Activated naive CD4-positive, alpha-beta T cell treated with anti-CD3 and anti-CD28 coated beads for 36 hours (primary cell): ENCODE results near the gene LZIC. TPM values are rescaled to one million over a fixed set of nuclear protein-coding genes. Genes with fewer than 3 reads are reported as not detected.
"Not testable (repeated sequence)": the region's sequence is repeated elsewhere in the genome, so short reads cannot be mapped to it uniquely, and the experiment has no call there.

ENCODE experiments used
- CTCF ChIA-PET: fragments of 350-600 bp; sonication (Branson Sonifier 250); formaldehyde crosslinking; loops from one replicate; lab custom pipeline; 2021; ENCODE audit warnings: antibody characterized with exemption; lab: Charles Lee
- DNase-seq: peaks from one replicate; pipeline ENCODE4 v3.0.0-alpha.2; 2020
- H3K27ac Mint-ChIP-seq: one replicate; pipeline ENCODE4 v1.8.0; 2021; ENCODE audit warnings: mild to moderate bottlenecking, mixed read lengths
- H3K27me3 Mint-ChIP-seq: one replicate; pipeline ENCODE4 v1.8.0; 2021; ENCODE audit warnings: low read depth, mixed read lengths
- H3K36me3 Mint-ChIP-seq: one replicate; pipeline ENCODE4 v1.8.0; 2021; ENCODE audit warnings: low read depth, mixed read lengths
- H3K4me1 Mint-ChIP-seq: one replicate; pipeline ENCODE4 v1.8.0; 2021; ENCODE audit warnings: low read depth, mixed read lengths
- H3K4me3 Mint-ChIP-seq: one replicate; pipeline ENCODE4 v1.8.0; 2021; ENCODE audit warnings: mild to moderate bottlenecking, moderate library complexity, mixed read lengths
- H3K9me3 Mint-ChIP-seq: one replicate; pipeline ENCODE4 v1.8.0; 2021; ENCODE audit warnings: mixed read lengths
- intact Hi-C: fragments of 100-400 bp; cut with micrococcal nuclease; formaldehyde crosslinking; loops from one replicate; pipeline ENCODE4 v1.15.1; 2023
- total RNA-seq, 2 experiments: library from RNA; stranded (reverse); gene quantifications; one replicate each; pipeline ENCODE4 v1.2.3, GENCODE V29; 2021

LZIC gene
- total RNA-seq, 2 experiments from 2014 or later: 26.1 to 27.0 TPM

GRCh38 chr1:9929431-9930385 is 13.5 kb downstream of the LZIC start:
- CTCF ChIA-PET: interaction anchor here (0.8 kb wide), 1 partner anchor 148 kb away, joined by 3 read pairs; no protein-coding TSS in a partner anchor
- Mint-ChIP-seq H3K36me3 (peaks cover 10% of the 10 kb centered on the region), H3K4me1 (no peaks in the 10 kb centered on the region), H3K4me3 (no peak overlapping the region), H3K27ac (no peak overlapping the region), H3K9me3 (no peaks in the 10 kb centered on the region), H3K27me3 (no peaks in the 10 kb centered on the region)
- intact Hi-C loops: no loop called here
- no peak for DNase-seq

GRCh38 chr1:9927259-9927658 is 15.9 kb downstream of the LZIC start:
- no peaks in the 10 kb centered on the region for H3K27me3 Mint-ChIP-seq
- intact Hi-C loops: no loop called here
- H3K36me3 Mint-ChIP-seq: peaks cover 7% of the 10 kb centered on the region
- no peak overlapping the region for H3K4me3 Mint-ChIP-seq
- H3K4me1 Mint-ChIP-seq: no peaks in the 10 kb centered on the region
- no peak for DNase-seq
- no peaks in the 10 kb centered on the region for H3K9me3 Mint-ChIP-seq
- no peak overlapping the region for H3K27ac Mint-ChIP-seq
- CTCF ChIA-PET: no interaction called here

GRCh38 chr1:9922342-9922741 is 20.8 kb downstream of the LZIC start:
- Mint-ChIP-seq H3K36me3 (no peaks in the 10 kb centered on the region), H3K4me1 (peaks cover 4% of the 10 kb centered on the region), H3K9me3 (no peaks in the 10 kb centered on the region), H3K4me3 (no peak overlapping the region), H3K27me3 (no peaks in the 10 kb centered on the region), H3K27ac (no peak overlapping the region)
- intact Hi-C loops: no loop called here
- no peak for DNase-seq
- CTCF ChIA-PET: interaction anchor here (0.6 kb wide), 1 partner anchor 28 kb away, joined by 3 read pairs; no protein-coding TSS in a partner anchor

- Mint-ChIP-seq H3K27me3 (no peaks in the 10 kb centered on the region), H3K4me1 (peaks cover 4% of the 10 kb centered on the region), H3K27ac (no peak overlapping the region), H3K36me3 (no peaks in the 10 kb centered on the region), H3K9me3 (no peaks in the 10 kb centered on the region), H3K4me3 (no peak overlapping the region)
- CTCF ChIA-PET: no interaction called here
- no peak for DNase-seq
- intact Hi-C loops: no loop called here
Observed at GRCh38 chr1:9920606-9921005, 22.6 kb downstream of the LZIC start.

GRCh38 chr1:9917901-9918300 is 25.3 kb downstream of the LZIC start:
- intact Hi-C loops: no loop called here
- H3K9me3 Mint-ChIP-seq: no peaks in the 10 kb centered on the region
- H3K36me3 Mint-ChIP-seq: no peaks in the 10 kb centered on the region
- H3K27ac Mint-ChIP-seq: no peak overlapping the region
- CTCF ChIA-PET: interaction anchor here (1.0 kb wide), 1 partner anchor 43 kb away, joined by 6 read pairs; no protein-coding TSS in a partner anchor
- peaks cover 4% of the 10 kb centered on the region for H3K4me1 Mint-ChIP-seq
- no peak overlapping the region for H3K4me3 Mint-ChIP-seq
- H3K27me3 Mint-ChIP-seq: no peaks in the 10 kb centered on the region
- DNase-seq: no peak

- H3K9me3 Mint-ChIP-seq, intact Hi-C loops, DNase-seq, H3K4me3 Mint-ChIP-seq, H3K36me3 Mint-ChIP-seq, H3K27me3 Mint-ChIP-seq, H3K27ac Mint-ChIP-seq, H3K4me1 Mint-ChIP-seq: not testable (repeated sequence)
- CTCF ChIA-PET: interaction anchor here (1.1 kb wide), 1 partner anchor 43 kb away, joined by 3 read pairs; no protein-coding TSS in a partner anchor
Observed at GRCh38 chr1:9917495-9917894, 25.7 kb downstream of the LZIC start.

- no peaks in the 10 kb centered on the region for H3K9me3 Mint-ChIP-seq
- H3K36me3 Mint-ChIP-seq: no peaks in the 10 kb centered on the region
- H3K27me3 Mint-ChIP-seq: no peaks in the 10 kb centered on the region
- peaks cover 7% of the 10 kb centered on the region for H3K4me1 Mint-ChIP-seq
- no peak overlapping the region for H3K4me3 Mint-ChIP-seq
- CTCF ChIA-PET: interaction anchor here (1.0 to 1.1 kb wide), 2 partner anchors 42 to 43 kb away, joined by 3 read pairs; no protein-coding TSS in a partner anchor
- intact Hi-C loops: no loop called here
- no peak overlapping the region for H3K27ac Mint-ChIP-seq
- DNase-seq: no peak
Observed at GRCh38 chr1:9916452-9916851, 26.7 kb downstream of the LZIC start.

GRCh38 chr1:9914610-9914937 is 28.6 kb downstream of the LZIC start:
- intact Hi-C loops: loop anchor here (1.0 to 5.0 kb wide), 2 partner anchors 39 to 327 kb away; partner anchors contain the start of gene TMEM201
- no peak for DNase-seq
- Mint-ChIP-seq H3K4me1 (peaks cover 13% of the 10 kb centered on the region), H3K4me3 (no peak overlapping the region), H3K9me3 (no peaks in the 10 kb centered on the region), H3K36me3 (no peaks in the 10 kb centered on the region), H3K27ac (no peak overlapping the region), H3K27me3 (no peaks in the 10 kb centered on the region)
- CTCF ChIA-PET: interaction anchor here (0.6 to 2.6 kb wide), 10 partner anchors 10 to 325 kb away, joined by 3 to 19 read pairs (median 4); no protein-coding TSS in a partner anchor

- no peak overlapping the region for H3K27ac Mint-ChIP-seq
- H3K27me3 Mint-ChIP-seq: no peaks in the 10 kb centered on the region
- no peak overlapping the region for H3K4me3 Mint-ChIP-seq
- CTCF ChIA-PET: interaction anchor here (0.7 to 0.8 kb wide), 2 partner anchors 9 to 38 kb away, joined by 3 read pairs; no protein-coding TSS in a partner anchor
- intact Hi-C loops: loop anchor here (5.0 kb wide), 1 partner anchor 325 kb away; the partner anchor contains the start of gene TMEM201
- peaks cover 20% of the 10 kb centered on the region for H3K4me1 Mint-ChIP-seq
- no peaks in the 10 kb centered on the region for H3K9me3 Mint-ChIP-seq
- no peaks in the 10 kb centered on the region for H3K36me3 Mint-ChIP-seq
- DNase-seq: no peak
Observed at GRCh38 chr1:9912264-9912936, 30.8 kb downstream of the LZIC start.

GRCh38 chr1:9910423-9911178 is 32.6 kb downstream of the LZIC start:
- Mint-ChIP-seq H3K27ac (peak overlapping the region; percentile 93), H3K4me1 (peaks cover 20% of the 10 kb centered on the region), H3K36me3 (no peaks in the 10 kb centered on the region), H3K4me3 (peak overlapping the region; percentile 95), H3K27me3 (no peaks in the 10 kb centered on the region), H3K9me3 (no peaks in the 10 kb centered on the region)
- CTCF ChIA-PET: interaction anchor here (0.6 to 1.0 kb wide), 3 partner anchors 39 to 321 kb away, joined by 3 to 4 read pairs (median 3); no protein-coding TSS in a partner anchor
- intact Hi-C loops: loop anchor here (1.0 to 5.0 kb wide), 5 partner anchors 33 to 564 kb away; partner anchors contain the start of genes LZIC, NMNAT1, PEX14 and TMEM201
- DNase-seq: peak; percentile 100

- intact Hi-C loops: loop anchor here (1.0 to 5.0 kb wide), 5 partner anchors 33 to 565 kb away; partner anchors contain the start of genes LZIC, NMNAT1, PEX14 and TMEM201
- DNase-seq: no peak
- peak within 1 kb of the TSS; percentile 95 for H3K4me3 Mint-ChIP-seq
- peak within 1 kb of the TSS; percentile 93 for H3K27ac Mint-ChIP-seq
- H3K27me3 Mint-ChIP-seq: no peaks in the 10 kb centered on the region
- CTCF ChIA-PET: interaction anchor here (0.6 to 1.0 kb wide), 2 partner anchors 40 to 321 kb away, joined by 3 to 4 read pairs; no protein-coding TSS in a partner anchor
- H3K4me1 Mint-ChIP-seq: peaks cover 22% of the 10 kb centered on the region
- H3K36me3 Mint-ChIP-seq: no peaks in the 10 kb centered on the region
- no peaks in the 10 kb centered on the region for H3K9me3 Mint-ChIP-seq
Observed at GRCh38 chr1:9910076-9910422, 33.1 kb downstream of the LZIC start, which contains the start of gene CTNNBIP1. Gene CTNNBIP1 (minus strand): TSS chr1:9910269. CDS start chr1:9872064, 38,205 bp downstream.
